WTC11 (cell line): ENCODE data around the gene KIF21B. TPM values are rescaled to one million over a fixed set of nuclear protein-coding genes. Genes with fewer than 3 reads are reported as not detected.

Experiments used
- ATAC-seq: fragments of 200-7000 bp; cut with Tn5 transposase; 2 replicates; pipeline ENCODE4 v1.10.0; 2021; ENCODE audit warnings: mild to moderate bottlenecking, moderate library complexity
- CTCF ChIA-PET: fragments of 300-600 bp; sonication (Branson Sonifier 250); formaldehyde crosslinking; loops from one replicate; lab custom pipeline; 2021; ENCODE audit warnings: antibody characterized with exemption; lab: Charles Lee
- POLR2A ChIA-PET: fragments of 350-600 bp; sonication (Branson Sonifier 250); formaldehyde crosslinking; loops from one replicate; lab custom pipeline; 2021; ENCODE audit warnings: antibody characterized with exemption; lab: Charles Lee
- DNase-seq: peaks from one replicate; pipeline ENCODE4 v3.0.0; 2021; ENCODE audit warnings: low spot score
- H3K27ac Mint-ChIP-seq: 2 replicates; pipeline ENCODE4 v1.8.0; 2021; ENCODE audit warnings: mixed read lengths
- H3K27me3 Mint-ChIP-seq: 2 replicates; pipeline ENCODE4 v1.8.0; 2021; ENCODE audit warnings: low read depth, mild to moderate bottlenecking, moderate library complexity, mixed read lengths
- H3K36me3 Mint-ChIP-seq: 2 replicates; pipeline ENCODE4 v1.8.0; 2021; ENCODE audit warnings: mixed read lengths
- H3K4me1 Mint-ChIP-seq: 2 replicates; pipeline ENCODE4 v1.8.0; 2022; ENCODE audit warnings: mixed read lengths
- H3K4me3 Mint-ChIP-seq: 2 replicates; pipeline ENCODE4 v1.8.0; 2021; ENCODE audit warnings: mild to moderate bottlenecking, moderate library complexity, mixed read lengths
- H3K9me3 Mint-ChIP-seq: 2 replicates; pipeline ENCODE4 v1.8.0; 2021; ENCODE audit warnings: mixed read lengths
- AFF4 ChIP-seq: sonication (generic); formaldehyde crosslinking; IDR thresholded peaks from 2 replicates; pipeline ENCODE4 v1.8.1; 2023; ENCODE audit warnings: mild to moderate bottlenecking, missing genetic modification reagents, borderline replicate concordance
- ATF6 ChIP-seq: sonication (generic); formaldehyde crosslinking; IDR thresholded peaks from 2 replicates; pipeline ENCODE4 v1.8.1; 2023; ENCODE audit warnings: mild to moderate bottlenecking, missing genetic modification reagents
- FOXK1 ChIP-seq: sonication (generic); formaldehyde crosslinking; IDR thresholded peaks from 2 replicates; pipeline ENCODE4 v1.8.0; 2022; ENCODE audit warnings: mild to moderate bottlenecking, moderate library complexity, missing genetic modification reagents
- HMGXB4 ChIP-seq: sonication (generic); formaldehyde crosslinking; IDR thresholded peaks from 2 replicates; pipeline ENCODE4 v1.8.1; 2023; ENCODE audit warnings: mild to moderate bottlenecking, moderate library complexity, missing genetic modification reagents
- JUN ChIP-seq: sonication (generic); formaldehyde crosslinking; IDR thresholded peaks from 2 replicates; pipeline ENCODE4 v1.8.0; 2023; ENCODE audit warnings: mild to moderate bottlenecking, missing genetic modification reagents
- MXD4 ChIP-seq: fragments of 250-450 bp; sonication (Bioruptor Pico); IDR thresholded peaks from 2 replicates; pipeline ENCODE4 v1.8.0; 2021; ENCODE audit warnings: mild to moderate bottlenecking, moderate library complexity, borderline replicate concordance
- NFE2L1 ChIP-seq: sonication (generic); formaldehyde crosslinking; IDR thresholded peaks from 2 replicates; pipeline ENCODE4 v1.8.1; 2023; ENCODE audit warnings: missing genetic modification reagents
- NFYB ChIP-seq: sonication (generic); formaldehyde crosslinking; conservative IDR thresholded peaks from 2 replicates; pipeline ENCODE4 v1.8.0; 2022; ENCODE audit warnings: low read depth, missing genetic modification reagents
- RELA ChIP-seq: sonication (generic); formaldehyde crosslinking; IDR thresholded peaks from 2 replicates; pipeline ENCODE4 v1.8.1; 2022; ENCODE audit warnings: missing genetic modification reagents, mild to moderate bottlenecking, borderline replicate concordance
- SOX15 ChIP-seq: fragments of 250-450 bp; sonication (Bioruptor Pico); IDR thresholded peaks from 2 replicates; pipeline ENCODE4 v1.9.0; 2021; ENCODE audit warnings: mild to moderate bottlenecking
- TEAD4 ChIP-seq: sonication (generic); formaldehyde crosslinking; IDR thresholded peaks from 2 replicates; pipeline ENCODE4 v1.8.0; 2022; ENCODE audit warnings: mild to moderate bottlenecking, missing genetic modification reagents
- USF1 ChIP-seq: sonication (generic); formaldehyde crosslinking; IDR thresholded peaks from 2 replicates; pipeline ENCODE4 v1.8.0; 2022; ENCODE audit warnings: mild to moderate bottlenecking, missing genetic modification reagents
- ZBTB43 ChIP-seq: sonication (generic); formaldehyde crosslinking; IDR thresholded peaks from 2 replicates; pipeline ENCODE4 v1.8.1; 2023; ENCODE audit warnings: mild to moderate bottlenecking, missing genetic modification reagents
- ZNF219 ChIP-seq: sonication (generic); formaldehyde crosslinking; IDR thresholded peaks from 2 replicates; pipeline ENCODE4 v1.8.0; 2023; ENCODE audit warnings: missing genetic modification reagents, mild to moderate bottlenecking, borderline replicate concordance
- ZNF423 ChIP-seq: fragments of 250-450 bp; sonication (Bioruptor Pico); IDR thresholded peaks from 2 replicates; pipeline ENCODE4 v2.1.2; 2022; ENCODE audit warnings: mild to moderate bottlenecking, moderate library complexity
- ZNF425 ChIP-seq: fragments of 250-450 bp; sonication (Bioruptor Pico); conservative IDR thresholded peaks from 2 replicates; pipeline ENCODE4 v1.9.0; 2021; ENCODE audit warnings: mild to moderate bottlenecking
- total RNA-seq: library from RNA; stranded (reverse); gene quantifications from 3 replicates; pipeline ENCODE4 v1.2.3, GENCODE V29; 2021
- TF ChIP-seq, protein P1 (sequence below): sonication (generic); formaldehyde crosslinking; conservative IDR thresholded peaks from 2 replicates; pipeline ENCODE4 v1.8.1; 2022; ENCODE audit warnings: mild to moderate bottlenecking, missing genetic modification reagents
- TF ChIP-seq, protein P2 (sequence below): sonication (generic); formaldehyde crosslinking; IDR thresholded peaks from 2 replicates; pipeline ENCODE4 v1.8.0; 2023; ENCODE audit warnings: missing genetic modification reagents, mild to moderate bottlenecking, borderline replicate concordance
- TF ChIP-seq, protein P3 (sequence below): sonication (generic); formaldehyde crosslinking; IDR thresholded peaks from 2 replicates; pipeline ENCODE4 v1.8.1; 2023; ENCODE audit warnings: mild to moderate bottlenecking, missing genetic modification reagents, moderate library complexity

Gene KIF21B
- total RNA-seq, 1 experiment from 2014 or later = 19.4 TPM

- TF ChIP-seq, protein P1, sequence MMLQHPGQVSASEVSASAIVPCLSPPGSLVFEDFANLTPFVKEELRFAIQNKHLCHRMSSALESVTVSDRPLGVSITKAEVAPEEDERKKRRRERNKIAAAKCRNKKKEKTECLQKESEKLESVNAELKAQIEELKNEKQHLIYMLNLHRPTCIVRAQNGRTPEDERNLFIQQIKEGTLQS (CRISPR knock-in tag) = no peak
- no peak for TF ChIP-seq ZNF423
- no peak for TF ChIP-seq NFE2L1
- TF ChIP-seq ZBTB43 (CRISPR knock-in tag) = no peak
- TF ChIP-seq SOX15 (CRISPR knock-in tag) = no peak
- TF ChIP-seq ATF6 (CRISPR knock-in tag) = no peak
- TF ChIP-seq ZNF219 (CRISPR knock-in tag) = no peak
- no peak for TF ChIP-seq MXD4 (CRISPR knock-in tag)
- no peak for TF ChIP-seq RELA
- no peak for TF ChIP-seq ZNF425 (CRISPR knock-in tag)
- no peak for TF ChIP-seq AFF4
These were observed 39.6 kb upstream of the KIF21B start (continued) for GRCh38 chr1:201063145-201063544.

GRCh38 chr1:201062511-201063091 is 39.1 kb upstream of the KIF21B start:
- H3K36me3 Mint-ChIP-seq = no peaks in the 10 kb centered on the region
- peaks cover 27% of the 10 kb centered on the region for H3K4me1 Mint-ChIP-seq
- no peak overlapping the region for H3K27ac Mint-ChIP-seq
- ATAC-seq (peak; percentile 38), DNase-seq (no peak)
- H3K27me3 Mint-ChIP-seq = no peaks in the 10 kb centered on the region
- CTCF ChIA-PET = interaction anchor here (0.7 to 2.8 kb wide), 5 partner anchors 17 to 91 kb away, joined by 3 to 8 read pairs (median 3); no protein-coding TSS in a partner anchor
- POLR2A ChIA-PET = no interaction called here
- H3K9me3 Mint-ChIP-seq = peaks cover 3% of the 10 kb centered on the region; the same call in 1 of the 2 replicates
- H3K4me3 Mint-ChIP-seq = no peak overlapping the region
- TF ChIP-seq JUN = no peak
- TF ChIP-seq, protein P2, sequence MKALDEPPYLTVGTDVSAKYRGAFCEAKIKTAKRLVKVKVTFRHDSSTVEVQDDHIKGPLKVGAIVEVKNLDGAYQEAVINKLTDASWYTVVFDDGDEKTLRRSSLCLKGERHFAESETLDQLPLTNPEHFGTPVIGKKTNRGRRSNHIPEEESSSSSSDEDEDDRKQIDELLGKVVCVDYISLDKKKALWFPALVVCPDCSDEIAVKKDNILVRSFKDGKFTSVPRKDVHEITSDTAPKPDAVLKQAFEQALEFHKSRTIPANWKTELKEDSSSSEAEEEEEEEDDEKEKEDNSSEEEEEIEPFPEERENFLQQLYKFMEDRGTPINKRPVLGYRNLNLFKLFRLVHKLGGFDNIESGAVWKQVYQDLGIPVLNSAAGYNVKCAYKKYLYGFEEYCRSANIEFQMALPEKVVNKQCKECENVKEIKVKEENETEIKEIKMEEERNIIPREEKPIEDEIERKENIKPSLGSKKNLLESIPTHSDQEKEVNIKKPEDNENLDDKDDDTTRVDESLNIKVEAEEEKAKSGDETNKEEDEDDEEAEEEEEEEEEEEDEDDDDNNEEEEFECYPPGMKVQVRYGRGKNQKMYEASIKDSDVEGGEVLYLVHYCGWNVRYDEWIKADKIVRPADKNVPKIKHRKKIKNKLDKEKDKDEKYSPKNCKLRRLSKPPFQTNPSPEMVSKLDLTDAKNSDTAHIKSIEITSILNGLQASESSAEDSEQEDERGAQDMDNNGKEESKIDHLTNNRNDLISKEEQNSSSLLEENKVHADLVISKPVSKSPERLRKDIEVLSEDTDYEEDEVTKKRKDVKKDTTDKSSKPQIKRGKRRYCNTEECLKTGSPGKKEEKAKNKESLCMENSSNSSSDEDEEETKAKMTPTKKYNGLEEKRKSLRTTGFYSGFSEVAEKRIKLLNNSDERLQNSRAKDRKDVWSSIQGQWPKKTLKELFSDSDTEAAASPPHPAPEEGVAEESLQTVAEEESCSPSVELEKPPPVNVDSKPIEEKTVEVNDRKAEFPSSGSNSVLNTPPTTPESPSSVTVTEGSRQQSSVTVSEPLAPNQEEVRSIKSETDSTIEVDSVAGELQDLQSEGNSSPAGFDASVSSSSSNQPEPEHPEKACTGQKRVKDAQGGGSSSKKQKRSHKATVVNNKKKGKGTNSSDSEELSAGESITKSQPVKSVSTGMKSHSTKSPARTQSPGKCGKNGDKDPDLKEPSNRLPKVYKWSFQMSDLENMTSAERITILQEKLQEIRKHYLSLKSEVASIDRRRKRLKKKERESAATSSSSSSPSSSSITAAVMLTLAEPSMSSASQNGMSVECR (CRISPR knock-in tag) = no peak
- no peak for TF ChIP-seq NFYB (CRISPR knock-in tag)
- no peak for TF ChIP-seq TEAD4 (CRISPR knock-in tag)
- no peak for TF ChIP-seq FOXK1 (CRISPR knock-in tag)
- TF ChIP-seq, protein P3, sequence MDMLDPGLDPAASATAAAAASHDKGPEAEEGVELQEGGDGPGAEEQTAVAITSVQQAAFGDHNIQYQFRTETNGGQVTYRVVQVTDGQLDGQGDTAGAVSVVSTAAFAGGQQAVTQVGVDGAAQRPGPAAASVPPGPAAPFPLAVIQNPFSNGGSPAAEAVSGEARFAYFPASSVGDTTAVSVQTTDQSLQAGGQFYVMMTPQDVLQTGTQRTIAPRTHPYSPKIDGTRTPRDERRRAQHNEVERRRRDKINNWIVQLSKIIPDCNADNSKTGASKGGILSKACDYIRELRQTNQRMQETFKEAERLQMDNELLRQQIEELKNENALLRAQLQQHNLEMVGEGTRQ = no peak
- no peak for TF ChIP-seq HMGXB4 (CRISPR knock-in tag)
- no peak for TF ChIP-seq USF1 (CRISPR knock-in tag)
